IPS DF 6.9 (cell line): ENCODE data around the gene ANKRD28.

Source experiments
- DNase-seq: peaks from one replicate; pipeline ENCODE4 v3.0.0-alpha.2; 2013; ENCODE audit warnings: low read depth, low spot score
- H3K27ac ChIP-seq: one replicate; pipeline ENCODE4 v1.5.1; 2013; ENCODE audit warnings: low read length, control low read depth
- H3K27me3 ChIP-seq: 2 replicates; pipeline ENCODE4 v1.6.1; 2013; ENCODE audit warnings: mild to moderate bottlenecking, low read length; ENCODE audit not compliant: control insufficient read depth, insufficient read depth
- H3K36me3 ChIP-seq: 2 replicates; pipeline ENCODE4 v1.6.1; 2013; ENCODE audit warnings: low read length; ENCODE audit not compliant: control insufficient read depth, insufficient read depth
- H3K4me1 ChIP-seq: 2 replicates; pipeline ENCODE4 v1.6.1; 2013; ENCODE audit warnings: low read length; ENCODE audit not compliant: control insufficient read depth, insufficient read depth
- H3K4me3 ChIP-seq: 2 replicates; pipeline ENCODE4 v1.5.1; 2013; ENCODE audit warnings: mild to moderate bottlenecking, low read length
- H3K9me3 ChIP-seq: 2 replicates; pipeline ENCODE4 v1.6.1; 2013; ENCODE audit warnings: low read length, inconsistent platforms; ENCODE audit not compliant: control insufficient read depth, insufficient read depth
- WGBS: extraction: QIAGEN DNeasy Blood & Tissue Kit; methylation state at CpG from one replicate; pipeline ENCODE4 v1.1.7; 2013; ENCODE audit warnings: mixed read lengths, missing lambda C conversion rate; ENCODE audit not compliant: insufficient read length, insufficient coverage; 5-methylcytosine and 5-hydroxymethylcytosine counted together

ANKRD28 gene

DNA sequence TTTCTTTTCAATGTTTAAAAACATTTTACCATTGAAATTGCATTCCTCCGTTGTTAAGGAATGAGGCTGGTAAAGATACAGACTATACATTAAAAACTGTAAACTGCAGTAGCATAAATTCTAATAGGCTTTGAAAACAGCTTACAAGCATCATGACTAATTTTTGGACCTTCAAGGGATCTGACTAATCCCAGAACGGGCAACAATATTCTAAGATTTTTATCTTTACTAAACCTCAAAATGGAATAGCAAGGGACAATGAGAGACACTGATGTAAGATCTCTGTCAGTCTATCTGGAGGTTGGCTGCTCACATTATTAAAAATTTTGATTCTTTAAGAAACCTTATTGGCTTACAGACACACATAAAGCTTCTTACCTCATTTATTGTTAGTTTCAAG is 121.5 kb downstream of the ANKRD28 start:
- Histone ChIP-seq H3K27ac (no peak overlapping the region), H3K9me3 (no peaks in the 10 kb centered on the region), H3K27me3 (no peaks in the 10 kb centered on the region), H3K4me3 (no peak overlapping the region), H3K4me1 (no peaks in the 10 kb centered on the region), H3K36me3 (peaks cover 4% of the 10 kb centered on the region; the same call in 1 of the 2 replicates)
- no peak for DNase-seq
- no CpG with 5 or more reads among the region's 2 CpGs for WGBS

DNA sequence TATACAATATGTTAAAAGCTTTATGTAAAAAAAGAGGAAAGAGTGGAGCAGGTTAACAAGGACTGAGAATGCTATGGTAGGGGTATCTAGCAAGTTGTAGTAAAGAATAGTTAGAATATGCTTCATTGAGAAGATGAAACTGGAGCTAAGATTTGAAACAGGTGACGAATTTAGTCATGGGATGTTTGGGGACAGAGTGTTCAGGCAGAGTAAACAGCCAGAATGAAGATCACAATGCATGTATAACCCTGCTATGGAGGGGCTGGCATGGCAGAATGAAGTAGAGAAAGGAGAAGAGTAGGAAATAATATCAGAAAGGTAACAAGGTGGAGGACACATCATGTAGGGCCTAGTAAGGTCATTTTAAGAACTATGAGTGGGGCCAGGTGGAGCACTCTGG is 124.2 kb downstream of the ANKRD28 start:
- H3K36me3 ChIP-seq, result peaks cover 4% of the 10 kb centered on the region; the same call in 1 of the 2 replicates
- H3K27me3 ChIP-seq, result no peaks in the 10 kb centered on the region
- H3K9me3 ChIP-seq, result no peaks in the 10 kb centered on the region
- H3K4me1 ChIP-seq, result no peaks in the 10 kb centered on the region
- H3K4me3 ChIP-seq, result no peak overlapping the region
- no peak overlapping the region for H3K27ac ChIP-seq
- WGBS, result no CpG with 5 or more reads among the region's 1 CpG
- DNase-seq, result no peak

DNA sequence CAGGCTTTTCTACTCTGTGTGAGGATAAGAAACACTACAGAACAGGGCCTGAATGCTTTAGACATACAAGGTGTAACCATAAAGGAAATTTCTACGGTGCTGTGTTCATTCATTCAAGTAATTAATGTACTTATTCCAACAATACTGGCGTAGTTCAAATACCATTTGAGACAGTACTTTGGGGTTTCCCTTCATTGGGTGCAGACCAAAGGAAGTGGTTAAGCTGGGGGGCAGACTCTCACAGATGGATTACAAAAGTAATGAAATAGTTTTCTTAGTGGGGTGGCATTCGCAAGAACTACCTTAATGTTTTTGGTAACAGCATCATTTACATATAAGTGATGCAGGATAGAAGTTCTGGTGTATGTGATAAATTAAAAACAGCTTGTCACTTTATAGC is 130.3 kb downstream of the ANKRD28 start:
- no peak for DNase-seq
- no peaks in the 10 kb centered on the region for H3K4me1 ChIP-seq
- no peak overlapping the region for H3K4me3 ChIP-seq
- H3K36me3 ChIP-seq, result no peaks in the 10 kb centered on the region; the same call in 1 of the 2 replicates
- no peaks in the 10 kb centered on the region for H3K9me3 ChIP-seq
- no peaks in the 10 kb centered on the region for H3K27me3 ChIP-seq
- H3K27ac ChIP-seq, result no peak overlapping the region
- WGBS, result no CpG with 5 or more reads among the region's 3 CpGs

DNA sequence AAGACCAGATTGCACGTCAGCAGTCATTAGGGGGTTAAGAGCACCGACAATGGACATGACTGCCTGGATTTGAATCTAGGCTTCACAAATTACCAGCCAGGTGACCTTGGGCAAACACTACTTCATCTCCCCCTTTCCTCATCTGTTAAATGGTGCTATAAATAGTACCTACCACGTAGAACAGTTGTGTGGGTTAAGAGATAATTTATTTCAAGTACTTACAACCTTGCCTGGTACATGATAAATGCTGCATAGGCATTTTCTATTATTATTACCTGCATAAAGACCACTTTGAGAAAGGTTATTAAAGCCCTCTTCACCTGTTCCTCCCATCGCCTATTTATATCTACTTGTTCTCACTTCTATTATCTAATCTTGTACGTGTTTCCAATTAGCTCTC is 131.5 kb downstream of the ANKRD28 start:
- Histone ChIP-seq H3K4me1 (no peaks in the 10 kb centered on the region), H3K4me3 (no peak overlapping the region), H3K36me3 (no peaks in the 10 kb centered on the region; the same call in 1 of the 2 replicates), H3K27me3 (no peaks in the 10 kb centered on the region), H3K9me3 (no peaks in the 10 kb centered on the region), H3K27ac (no peak overlapping the region)
- no peak for DNase-seq
- WGBS, result no CpG with 5 or more reads among the region's 5 CpGs

DNA sequence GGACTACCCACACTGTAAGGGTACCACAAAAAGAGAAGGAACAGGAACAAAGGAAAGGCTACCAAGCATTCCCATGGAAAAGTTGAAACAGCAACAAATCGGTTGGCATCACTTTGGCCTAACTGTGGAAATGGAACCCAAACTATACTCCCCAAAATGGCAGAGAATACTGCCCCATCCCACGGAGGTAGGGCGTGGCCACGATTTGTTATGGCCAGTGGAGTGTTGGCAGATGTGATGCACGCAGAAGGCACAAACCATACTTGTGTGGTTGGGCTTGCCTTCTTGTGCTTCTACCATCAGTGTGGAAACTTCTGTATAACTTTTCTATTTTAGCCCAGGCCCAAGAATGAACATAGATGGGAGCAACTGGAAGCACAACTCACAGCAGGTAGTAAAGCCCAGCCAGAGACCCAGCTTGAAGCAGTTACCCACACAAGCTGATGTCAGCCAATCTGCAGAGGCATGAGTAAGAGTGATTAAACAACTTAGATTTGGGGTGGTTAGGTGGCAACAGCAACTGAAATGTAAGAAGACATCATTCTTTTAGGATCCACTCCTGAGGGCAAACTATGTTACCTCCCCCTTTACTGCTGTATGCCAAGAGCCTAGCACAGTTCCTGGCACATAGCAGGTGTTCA is 132.1 kb downstream of the ANKRD28 start:
- no peak for DNase-seq
- Histone ChIP-seq H3K27ac (no peak overlapping the region), H3K27me3 (no peaks in the 10 kb centered on the region), H3K4me1 (no peaks in the 10 kb centered on the region), H3K36me3 (no peaks in the 10 kb centered on the region; the same call in 1 of the 2 replicates), H3K9me3 (no peaks in the 10 kb centered on the region), H3K4me3 (no peak overlapping the region)
- no CpG with 5 or more reads among the region's 5 CpGs for WGBS

DNA sequence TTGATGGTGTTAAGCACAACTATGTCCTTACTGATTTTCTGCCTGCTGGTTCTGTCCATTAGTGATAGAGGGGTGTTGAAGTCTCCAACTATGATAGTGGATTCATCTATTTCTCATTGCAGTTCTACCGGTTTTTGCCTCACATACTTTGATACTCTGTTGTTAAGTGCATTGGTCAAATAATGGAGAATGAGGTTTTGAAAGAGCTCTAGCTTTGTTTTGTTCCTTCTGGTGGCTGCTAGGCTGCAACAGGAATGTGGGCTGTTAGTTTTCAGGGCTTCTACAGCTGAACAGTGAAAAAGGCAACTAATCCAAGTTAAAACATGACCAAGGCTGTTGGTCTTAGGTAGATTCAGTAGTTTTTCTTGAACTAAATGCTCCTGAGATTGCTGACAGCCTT is 133.6 kb downstream of the ANKRD28 start:
- H3K9me3 ChIP-seq, result no peaks in the 10 kb centered on the region
- H3K27me3 ChIP-seq, result no peaks in the 10 kb centered on the region
- no CpG with 5 or more reads among the region's 1 CpG for WGBS
- no peak overlapping the region for H3K4me3 ChIP-seq
- H3K27ac ChIP-seq, result no peak overlapping the region
- no peaks in the 10 kb centered on the region for H3K36me3 ChIP-seq
- DNase-seq, result no peak
- no peaks in the 10 kb centered on the region for H3K4me1 ChIP-seq

DNA sequence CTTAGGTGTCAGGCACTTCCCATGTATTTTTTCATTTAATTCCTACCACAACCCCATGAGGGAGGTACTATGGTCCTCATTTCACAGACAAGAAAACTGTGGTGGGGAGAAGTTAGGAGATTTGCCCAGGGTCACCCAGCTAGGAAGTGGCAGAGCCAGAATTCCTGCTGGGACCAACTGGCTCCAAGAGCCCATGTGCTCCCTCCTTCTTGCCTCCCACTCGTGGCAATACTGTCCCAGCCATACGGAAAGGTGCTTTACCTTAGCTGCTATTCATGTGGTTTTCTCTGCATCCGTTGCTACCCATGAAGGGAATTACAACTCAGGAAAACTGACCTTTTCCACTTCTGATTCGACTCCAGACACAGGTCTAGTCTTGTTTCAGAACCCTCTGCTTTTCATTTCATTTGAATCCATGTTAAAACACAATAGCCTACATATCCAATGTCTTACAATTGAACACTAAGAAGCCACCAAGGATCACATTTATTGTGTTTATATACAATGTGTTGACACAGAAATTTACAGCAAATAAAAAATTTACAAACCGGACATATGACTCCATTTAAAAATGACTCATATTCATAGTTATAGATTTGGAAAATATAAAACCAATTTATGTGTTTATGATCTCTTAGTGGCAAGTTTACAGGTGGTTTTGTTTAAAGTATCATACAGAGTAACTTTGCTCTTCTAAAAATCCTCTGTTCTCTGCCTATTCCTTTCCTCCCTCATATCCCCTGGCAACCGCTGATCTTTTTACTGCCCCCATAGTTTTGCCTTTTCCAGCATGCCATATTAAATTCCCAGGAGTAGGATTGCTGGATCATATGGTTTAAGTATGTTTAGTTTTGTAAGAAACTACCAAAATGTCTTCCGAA is 137.5 kb downstream of the ANKRD28 start:
- Histone ChIP-seq H3K4me3 (no peak overlapping the region), H3K9me3 (peaks cover 3% of the 10 kb centered on the region; the same call in 1 of the 2 replicates), H3K4me1 (no peaks in the 10 kb centered on the region), H3K27me3 (no peaks in the 10 kb centered on the region), H3K36me3 (no peaks in the 10 kb centered on the region), H3K27ac (no peak overlapping the region)
- DNase-seq, result no peak
- WGBS, result no CpG with 5 or more reads among the region's 7 CpGs

DNA sequence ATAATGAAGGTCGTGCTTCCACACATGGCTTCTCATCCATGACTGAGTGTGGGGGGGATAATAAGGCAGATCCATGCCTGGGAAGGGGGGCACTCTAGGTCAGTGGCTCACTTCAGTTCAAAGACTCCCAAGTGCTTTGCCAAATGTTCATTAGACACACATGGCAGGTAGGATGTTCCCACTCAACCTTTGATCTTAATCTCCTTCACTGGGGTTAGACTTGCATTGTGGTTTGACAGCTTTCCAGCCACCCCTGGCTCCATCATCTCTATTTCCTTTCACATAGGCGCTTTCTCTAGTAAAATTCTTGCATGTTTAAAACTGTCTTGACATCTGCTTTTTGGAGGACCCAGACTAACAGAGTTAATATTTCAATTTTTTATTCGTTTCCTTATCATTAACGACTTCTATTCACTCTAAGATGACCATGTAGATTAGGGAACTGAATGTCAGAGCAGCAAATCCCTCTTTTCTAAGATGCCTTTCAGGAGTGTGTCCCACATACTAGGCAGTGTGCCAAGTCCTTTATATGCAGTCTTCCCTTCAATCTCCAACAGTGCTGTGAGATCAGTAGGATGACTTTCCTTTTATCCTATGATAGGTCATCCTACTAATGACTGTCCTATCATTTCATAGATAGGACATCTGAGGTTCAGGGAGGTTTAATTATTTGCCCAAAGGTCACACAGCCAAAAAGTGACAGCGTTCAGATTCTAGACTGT is 138.4 kb downstream of the ANKRD28 start:
- peaks cover 3% of the 10 kb centered on the region; the same call in 1 of the 2 replicates for H3K9me3 ChIP-seq
- no peak overlapping the region for H3K4me3 ChIP-seq
- H3K36me3 ChIP-seq, result no peaks in the 10 kb centered on the region
- DNase-seq, result no peak
- WGBS, result no CpG with 5 or more reads among the region's 5 CpGs
- no peak overlapping the region for H3K27ac ChIP-seq
- H3K4me1 ChIP-seq, result no peaks in the 10 kb centered on the region
- no peaks in the 10 kb centered on the region for H3K27me3 ChIP-seq

DNA sequence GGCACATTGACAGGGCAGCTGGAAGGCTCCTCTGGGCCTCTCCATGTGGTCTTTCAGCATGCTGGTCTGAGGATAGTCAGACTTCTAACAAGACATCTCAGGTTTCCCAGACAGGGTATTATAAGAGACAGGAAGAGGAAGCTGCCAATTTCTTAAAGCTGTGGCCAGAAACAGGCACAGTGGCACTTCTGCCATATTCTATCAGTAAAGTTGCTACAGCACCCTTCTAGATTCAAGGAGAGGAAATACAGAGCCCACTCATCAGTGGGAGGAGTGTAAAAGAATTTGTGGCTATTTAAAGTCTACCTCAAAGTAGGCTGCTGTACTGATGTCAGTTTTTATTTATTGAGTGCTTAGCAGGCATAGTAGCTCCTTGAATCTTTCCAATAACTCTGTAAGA is 140.8 kb downstream of the ANKRD28 start:
- Histone ChIP-seq H3K9me3 (peaks cover 3% of the 10 kb centered on the region; the same call in 1 of the 2 replicates), H3K36me3 (no peaks in the 10 kb centered on the region), H3K27me3 (no peaks in the 10 kb centered on the region), H3K4me3 (no peak overlapping the region), H3K27ac (no peak overlapping the region), H3K4me1 (no peaks in the 10 kb centered on the region)
- no peak for DNase-seq

DNA sequence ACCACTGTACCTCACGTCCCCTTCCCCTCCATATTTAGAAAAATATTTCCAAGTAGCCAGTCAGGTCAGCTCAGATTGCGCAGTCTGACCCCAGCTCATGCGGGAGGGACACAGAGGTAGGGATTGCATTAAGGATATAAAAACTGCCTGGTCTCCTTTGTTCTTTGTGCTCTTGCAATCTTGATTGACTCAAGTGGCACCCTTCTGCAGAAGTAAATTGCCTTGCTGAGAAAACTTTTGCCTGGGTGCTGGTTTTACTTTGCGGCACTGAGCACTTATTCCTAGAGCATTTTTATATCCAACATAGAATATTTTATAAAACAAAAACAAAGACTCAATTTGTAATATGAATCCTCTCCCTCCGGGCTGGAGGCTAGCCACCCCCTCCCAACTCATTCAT is 141.4 kb downstream of the ANKRD28 start:
- H3K27ac ChIP-seq, result no peak overlapping the region
- WGBS, result no CpG with 5 or more reads among the region's 5 CpGs
- DNase-seq, result no peak
- H3K9me3 ChIP-seq, result peaks cover 3% of the 10 kb centered on the region; the same call in 1 of the 2 replicates
- no peaks in the 10 kb centered on the region for H3K36me3 ChIP-seq
- no peaks in the 10 kb centered on the region for H3K4me1 ChIP-seq
- H3K4me3 ChIP-seq, result no peak overlapping the region
- H3K27me3 ChIP-seq, result no peaks in the 10 kb centered on the region
